Raji (cell line): ENCODE data around the gene DENND4C.

Experiments
- POLR2A ChIP-seq: IDR thresholded peaks from 2 replicates; pipeline ENCODE4 v1.6.1; 2011; ENCODE audit warnings: low read depth, low read length, control low read depth; ENCODE audit not compliant: insufficient read depth

Gene DENND4C

DNA sequence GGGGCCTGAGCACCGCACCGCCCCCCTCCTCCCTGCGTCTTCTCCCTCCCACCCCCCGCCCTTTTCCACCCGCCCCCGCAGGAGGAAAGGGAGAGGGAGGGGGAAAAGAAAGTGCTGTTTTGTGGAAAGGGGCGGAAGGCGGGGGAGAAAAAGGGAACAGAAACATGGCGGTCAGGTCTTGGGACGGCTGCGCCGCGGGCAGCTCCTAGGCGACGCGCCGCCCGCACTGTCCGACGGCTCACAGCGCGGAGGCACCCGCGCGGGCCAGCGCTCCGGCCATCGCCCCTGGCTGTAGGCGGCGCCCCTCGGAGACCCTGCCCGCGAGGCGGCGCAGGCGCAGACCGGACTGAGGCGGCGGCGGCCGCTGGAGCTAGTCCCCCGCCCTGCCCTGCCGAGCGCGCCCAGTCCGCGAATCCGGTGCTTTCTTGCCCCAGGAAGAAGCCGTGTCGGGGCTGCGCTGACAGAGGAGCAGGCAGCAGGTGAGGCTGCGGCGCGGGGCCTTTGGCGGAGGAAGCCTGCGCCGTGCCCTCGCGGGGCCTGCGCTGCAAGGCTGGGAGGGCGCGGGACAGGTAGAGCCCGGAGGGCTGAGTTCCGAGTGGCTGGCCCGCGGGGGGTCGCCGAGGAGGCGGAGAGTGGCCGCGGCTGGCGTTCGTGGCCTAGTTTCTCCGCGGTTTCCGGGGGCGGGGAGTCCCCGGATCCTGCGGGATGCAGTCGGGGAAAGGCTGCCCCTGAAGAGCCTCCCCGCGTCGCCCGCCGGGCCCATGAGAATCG is at the start of gene DENND4C:
DENND4C (plus strand) TSS at position 339 of the 771 bp plus-strand sequence. CDS start 45,482 bp downstream, outside the sequence.
- peak; percentile 69 for TF ChIP-seq POLR2A

DNA sequence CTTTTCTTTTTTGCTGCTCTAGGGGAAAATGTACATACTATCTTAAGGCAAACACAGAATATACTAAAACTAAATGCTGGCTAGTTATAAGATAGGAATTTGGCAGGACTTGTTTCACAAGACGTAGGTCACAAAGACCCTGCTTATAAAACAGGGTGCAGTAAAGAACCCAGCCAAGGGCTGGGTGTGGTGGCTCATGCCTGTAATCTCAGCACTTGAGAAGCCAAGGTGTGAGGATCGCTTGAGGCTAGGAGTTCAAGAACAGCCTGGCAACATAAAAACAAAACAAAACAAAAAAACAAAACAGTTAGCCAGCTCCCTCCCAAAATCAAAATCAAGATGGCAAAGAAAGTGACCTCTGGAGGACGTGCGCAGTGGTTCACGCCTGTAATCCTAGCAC is 49.5 kb upstream of the DENND4C start:
- TF ChIP-seq POLR2A = no peak

DNA sequence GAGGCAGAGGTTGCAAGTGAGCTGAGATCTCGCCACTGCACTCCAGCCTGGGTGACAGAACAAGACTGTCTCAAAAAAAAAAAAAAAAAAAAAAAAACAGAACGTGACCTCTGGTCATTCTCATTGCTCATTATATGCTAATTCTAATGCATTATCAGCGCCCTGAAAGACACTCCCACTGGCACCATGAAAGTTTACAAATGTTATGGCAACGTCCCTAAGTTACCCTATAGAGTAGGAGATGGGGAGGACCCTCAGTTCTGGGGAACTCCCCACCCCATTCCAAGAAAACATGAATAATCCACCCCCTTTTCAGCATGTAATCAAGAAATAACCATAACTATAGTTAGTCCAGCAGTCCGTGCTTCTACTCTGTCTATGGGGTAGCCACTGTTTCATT is 48.9 kb upstream of the DENND4C start:
- no peak for TF ChIP-seq POLR2A

DNA sequence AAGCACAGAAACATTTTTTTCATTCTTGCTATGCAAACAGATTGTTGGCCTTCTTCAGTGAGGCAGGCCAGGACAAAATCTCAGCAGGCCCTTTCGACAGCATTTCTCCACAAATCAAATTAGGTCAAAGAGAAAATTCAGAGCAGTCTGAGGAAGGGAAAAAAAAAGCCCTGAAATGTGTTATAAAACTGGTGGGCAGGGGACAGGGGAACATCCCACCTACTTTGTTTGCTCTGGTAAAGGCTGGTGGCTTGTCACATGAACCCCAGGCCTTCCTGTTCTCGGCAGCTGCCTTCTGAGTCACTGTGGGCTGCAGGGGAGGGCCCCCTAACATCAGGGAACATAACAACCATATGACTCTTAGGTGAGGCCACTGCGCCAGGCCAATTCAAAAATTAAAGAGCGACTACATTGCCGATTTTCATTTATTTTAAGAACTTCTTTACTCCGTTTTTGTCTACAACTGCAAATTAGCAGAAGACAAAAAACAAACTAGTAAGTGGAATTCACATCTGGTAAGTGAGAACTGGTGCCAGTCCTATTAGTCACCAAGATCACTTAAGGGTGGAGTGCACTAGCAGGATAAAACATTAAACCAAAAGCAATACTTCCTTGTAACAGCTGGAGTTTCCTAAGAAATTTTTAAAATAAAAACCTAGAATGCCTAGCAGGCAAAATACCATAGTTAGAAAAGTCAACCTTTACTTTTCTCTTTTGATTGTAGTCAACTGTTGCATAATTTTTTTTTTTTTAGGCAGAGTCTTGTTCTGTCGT is 46.2 kb upstream of the DENND4C start:
- TF ChIP-seq POLR2A = no peak

DNA sequence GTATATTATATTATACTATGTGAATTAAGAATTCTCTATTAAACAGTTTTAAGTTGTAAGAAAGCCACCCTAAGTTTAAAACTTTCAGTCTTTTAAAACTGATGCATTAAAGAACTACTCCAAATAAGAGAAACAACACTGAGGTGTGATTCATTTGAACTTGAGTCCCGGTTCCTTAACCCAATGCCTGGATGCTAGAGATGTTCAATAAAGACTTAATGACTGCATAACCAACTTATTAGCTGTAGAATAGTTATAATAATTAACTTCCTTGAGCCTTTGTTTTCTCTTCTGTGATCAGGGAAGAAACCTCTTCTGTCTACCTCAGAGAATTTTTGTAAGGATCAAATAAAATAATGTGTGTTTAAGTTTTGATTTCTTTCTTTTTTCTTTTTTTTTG is 45.3 kb upstream of the DENND4C start:
- TF ChIP-seq POLR2A = no peak

DNA sequence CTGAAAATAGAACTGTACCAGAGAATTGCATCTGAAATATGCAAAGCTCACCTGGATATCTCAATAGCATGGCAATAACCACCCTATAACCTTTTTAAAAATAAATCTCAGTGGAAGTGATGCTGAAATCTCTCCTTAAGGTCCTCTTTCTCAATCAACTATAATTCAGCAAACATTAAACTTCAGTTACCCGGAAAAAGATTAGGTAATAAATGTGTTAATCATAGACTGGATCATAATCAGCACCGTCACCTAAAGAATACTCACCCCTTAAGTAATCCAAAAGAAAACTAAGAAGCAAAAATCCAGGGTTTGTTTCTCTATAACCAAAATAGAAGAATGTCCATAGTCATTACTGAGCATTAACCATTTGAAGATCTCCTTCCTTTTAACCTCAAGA is 44.3 kb upstream of the DENND4C start:
- TF ChIP-seq POLR2A = no peak

DNA sequence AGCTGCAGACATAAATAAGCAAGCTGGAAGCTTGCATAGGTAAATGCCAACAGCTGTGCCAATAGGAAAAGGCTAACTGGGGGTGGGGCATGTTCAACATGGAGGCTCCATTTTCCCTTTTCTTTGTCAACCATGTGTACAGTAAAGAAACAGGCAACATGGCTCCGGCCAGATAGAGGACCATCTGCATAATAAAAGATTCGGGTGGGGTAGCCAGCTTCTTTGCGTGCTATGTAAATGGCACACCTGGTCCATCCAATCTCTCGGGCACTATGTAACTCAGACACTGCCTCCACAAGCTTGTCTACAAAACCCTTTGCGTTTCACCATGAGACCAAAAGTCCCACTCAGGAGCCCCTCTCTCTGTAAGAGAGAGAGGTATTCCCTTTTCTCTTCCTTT is 41.7 kb upstream of the DENND4C start:
- TF ChIP-seq POLR2A = no peak

DNA sequence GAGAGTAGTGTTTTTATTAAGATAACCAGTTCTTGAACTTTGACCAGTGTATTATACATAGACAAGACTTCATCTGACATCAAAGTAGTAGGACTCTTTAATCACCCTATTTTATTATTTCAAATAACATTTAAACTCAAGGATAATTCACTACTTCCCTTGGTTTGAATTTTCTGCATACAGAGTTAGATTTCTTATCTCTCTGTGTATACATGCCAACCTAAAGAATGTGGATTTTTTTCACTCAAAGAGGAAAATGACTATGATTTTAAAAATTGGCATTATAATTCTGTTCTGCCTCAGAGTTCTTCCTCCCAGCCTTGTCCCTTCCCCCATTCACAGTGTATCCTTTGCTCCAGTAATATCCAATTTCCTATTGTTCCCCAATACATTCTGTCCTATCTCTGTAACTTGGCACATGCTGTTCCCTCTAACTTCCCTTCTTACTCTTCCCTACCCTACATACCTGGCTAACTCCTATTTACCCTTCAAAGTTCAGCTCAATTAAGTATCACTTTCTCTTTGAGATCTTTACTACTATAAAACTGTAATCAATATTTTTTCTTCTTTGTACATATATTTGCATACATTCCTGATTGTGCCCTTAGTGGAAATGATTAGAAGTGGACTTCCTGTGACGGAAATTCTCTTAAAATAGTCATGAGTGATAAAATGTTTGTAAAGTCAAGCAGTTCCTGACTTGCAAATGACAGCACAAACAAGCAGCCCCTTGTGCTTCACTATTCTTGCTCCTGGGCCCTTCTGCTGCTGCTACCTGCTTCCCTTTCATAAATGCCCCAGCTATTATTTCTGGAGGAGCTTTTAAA is 38.1 kb upstream of the DENND4C start:
- TF ChIP-seq POLR2A = no peak

DNA sequence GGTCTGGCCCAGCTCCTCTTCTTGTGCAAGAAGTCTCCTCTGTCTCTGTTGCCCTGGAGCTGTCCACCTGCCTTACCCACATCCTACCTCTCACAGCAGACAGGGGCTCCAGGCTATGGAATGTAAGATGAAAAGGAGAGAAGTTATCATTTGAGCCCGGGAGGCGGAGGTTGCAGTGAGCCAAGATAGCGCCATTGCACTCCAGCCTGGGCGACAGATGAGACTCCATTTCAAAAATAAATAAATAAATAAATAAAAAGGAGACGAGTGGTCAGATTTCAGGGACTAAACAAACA is 37.5 kb upstream of the DENND4C start:
- no peak for TF ChIP-seq POLR2A

DNA sequence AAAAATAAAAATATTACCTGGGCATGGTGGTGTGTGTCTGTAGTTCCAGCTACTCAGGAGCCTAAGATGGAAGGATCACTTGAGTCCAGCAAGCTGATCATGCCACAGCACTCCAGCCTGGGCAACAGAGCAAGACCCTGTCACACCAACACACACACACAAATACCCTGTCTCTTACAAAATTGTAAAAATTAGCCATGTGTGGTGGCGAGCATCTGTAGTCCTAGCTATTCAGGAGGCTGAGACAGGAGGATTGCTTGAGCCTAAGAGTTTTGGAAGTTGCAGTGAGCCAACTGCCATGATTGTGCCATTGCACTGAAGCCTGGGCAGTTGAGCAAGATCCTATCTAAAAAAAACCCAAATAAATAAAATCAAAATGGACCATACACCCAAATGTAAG is 32.1 kb upstream of the DENND4C start:
- no peak for TF ChIP-seq POLR2A

DNA sequence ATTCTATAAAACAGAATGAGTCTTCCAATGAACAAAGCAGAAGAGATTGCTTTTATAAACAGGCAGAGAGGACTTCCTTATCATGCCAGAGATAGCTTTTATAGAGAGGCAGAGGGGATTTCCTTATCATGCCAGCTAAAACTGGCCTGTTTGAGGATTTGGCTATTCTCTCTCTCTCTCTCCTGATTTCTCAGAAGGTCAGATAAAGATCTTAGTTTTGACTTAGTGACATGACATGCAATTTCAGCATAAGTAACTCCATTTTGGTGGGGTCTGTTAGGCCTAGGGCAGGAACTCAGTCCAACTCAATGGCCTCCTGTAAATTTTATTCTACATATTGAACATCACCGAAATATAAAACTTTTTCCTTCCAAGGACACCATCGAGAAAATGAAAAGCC is 31.5 kb upstream of the DENND4C start:
- TF ChIP-seq POLR2A = no peak

DNA sequence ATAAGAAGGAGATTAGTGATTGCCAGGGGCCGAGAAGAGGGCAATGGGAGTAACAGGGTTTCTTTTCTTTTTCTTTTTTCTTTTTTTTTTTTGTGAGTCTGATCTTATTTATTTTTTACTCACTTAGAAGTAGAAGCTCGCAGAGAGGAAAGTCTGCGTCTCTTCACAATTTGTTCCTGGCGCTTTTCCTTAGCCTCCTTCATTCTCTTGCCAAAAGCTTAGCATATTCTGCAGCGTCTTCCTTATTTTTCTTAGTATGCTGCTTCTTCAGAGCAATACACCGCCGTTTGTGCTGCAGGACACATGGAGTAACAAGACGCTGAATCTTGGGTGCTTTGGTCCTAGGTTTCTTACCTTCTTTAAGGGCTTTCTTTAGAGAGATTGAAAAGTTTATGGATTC is 30.3 kb upstream of the DENND4C start:
- no peak for TF ChIP-seq POLR2A

DNA sequence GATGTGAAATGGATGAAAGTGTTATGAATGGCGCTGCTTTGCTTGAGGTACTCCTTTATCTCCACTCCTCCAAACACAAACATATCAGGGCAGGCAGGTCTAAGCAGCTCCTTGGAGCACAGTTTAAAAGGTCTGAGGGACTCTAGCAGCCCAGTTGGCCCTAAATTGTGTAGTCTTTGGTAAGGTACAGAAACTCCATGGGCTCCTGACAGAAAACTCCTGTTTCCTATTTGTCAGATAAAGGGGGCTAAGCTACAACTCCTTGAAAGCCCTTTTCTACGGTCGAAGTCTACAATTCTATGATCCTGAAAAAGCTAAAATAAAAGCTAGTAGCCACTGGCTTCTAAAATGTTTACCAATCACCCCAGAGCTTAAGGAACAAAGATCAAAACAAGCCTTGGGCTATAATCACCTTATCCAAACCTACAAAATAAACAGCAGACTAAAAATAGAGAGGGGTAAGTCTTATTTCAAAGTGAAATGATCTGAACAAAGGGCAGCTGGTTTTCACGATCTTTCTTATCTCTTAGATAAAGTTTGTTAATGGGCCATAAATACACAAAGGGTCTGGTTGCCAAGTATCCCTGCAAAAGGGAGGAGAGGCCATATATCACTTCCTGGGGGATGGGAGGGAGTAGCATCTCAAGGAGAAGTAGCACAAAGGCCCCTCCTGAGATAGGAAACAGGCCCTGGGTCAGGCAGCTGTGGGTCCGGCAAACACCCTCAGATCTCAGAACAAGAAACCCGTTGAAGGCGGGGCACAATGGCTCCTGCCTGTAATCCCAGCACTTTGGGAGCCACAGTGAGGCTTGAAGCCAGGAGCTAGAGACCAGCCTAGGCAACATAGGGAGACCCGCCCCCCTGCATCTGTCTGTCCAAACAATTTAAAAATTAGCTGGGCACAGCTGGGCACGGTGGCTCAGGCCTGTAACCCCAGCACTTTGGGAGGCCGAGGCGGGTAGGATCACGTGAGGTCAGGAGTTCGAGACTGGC is 28.3 kb upstream of the DENND4C start:
- TF ChIP-seq POLR2A = no peak

DNA sequence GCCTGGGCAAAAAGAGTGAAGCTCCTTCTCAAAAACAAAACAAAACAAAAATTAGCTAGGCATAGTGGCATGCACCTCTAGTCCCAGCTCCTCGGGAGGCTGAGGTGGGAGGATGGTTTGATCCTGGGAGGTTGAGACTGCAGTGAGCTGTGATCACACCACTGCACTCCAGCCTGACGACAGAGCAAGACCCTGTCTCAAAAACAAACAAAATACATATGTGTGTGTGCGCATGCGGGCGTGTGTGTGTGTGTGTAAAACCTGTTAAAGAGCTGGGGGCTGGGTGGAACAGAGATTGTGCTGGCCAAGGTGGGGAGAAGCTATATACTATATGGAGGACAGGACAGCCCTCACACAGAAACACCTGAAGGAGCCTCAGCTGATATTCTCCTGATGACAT is 27.4 kb upstream of the DENND4C start:
- TF ChIP-seq POLR2A = no peak

DNA sequence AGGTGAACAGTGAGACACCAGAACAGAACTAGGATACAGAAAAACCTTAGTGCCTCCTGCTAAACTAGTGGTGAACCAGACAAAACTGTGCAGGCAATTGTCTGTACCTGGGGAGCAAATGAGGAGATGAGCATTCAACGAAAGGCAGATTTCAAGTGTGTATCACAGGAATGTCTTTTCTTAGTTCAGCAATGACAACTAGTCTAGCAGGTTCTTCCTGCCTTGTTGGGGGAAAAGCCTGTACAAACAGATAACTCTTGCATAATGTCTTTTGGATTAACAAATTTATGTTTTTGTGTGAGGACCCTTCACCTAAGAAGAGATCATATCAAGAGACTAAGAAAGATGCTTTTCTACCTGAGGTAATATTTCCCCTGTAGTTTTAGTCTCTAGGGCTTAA is 21.8 kb upstream of the DENND4C start:
- no peak for TF ChIP-seq POLR2A
